ENCODE results near the gene PPP1R16B.

The PPP1R16B gene

GRCh38 chr20:38866265-38867061 is 61.0 kb downstream of the PPP1R16B start:
- H3K4me3 ChIP-seq (ENCODE audit: low read length): no peak overlapping the region
- H3K36me3 ChIP-seq (ENCODE audit: control insufficient read depth, insufficient read depth, low read length): no peaks in the 10 kb centered on the region
- no peaks in the 10 kb centered on the region for H3K27me3 ChIP-seq (ENCODE audit: control insufficient read depth, insufficient read depth, low read length)
- no peak overlapping the region for H3K27ac ChIP-seq (ENCODE audit: low read depth, low read length)
- no peak overlapping the region for H3K9ac ChIP-seq (ENCODE audit: low read length)
- no peaks in the 10 kb centered on the region for H3K4me1 ChIP-seq (ENCODE audit: control insufficient read depth, insufficient read depth, low read length)

DNA sequence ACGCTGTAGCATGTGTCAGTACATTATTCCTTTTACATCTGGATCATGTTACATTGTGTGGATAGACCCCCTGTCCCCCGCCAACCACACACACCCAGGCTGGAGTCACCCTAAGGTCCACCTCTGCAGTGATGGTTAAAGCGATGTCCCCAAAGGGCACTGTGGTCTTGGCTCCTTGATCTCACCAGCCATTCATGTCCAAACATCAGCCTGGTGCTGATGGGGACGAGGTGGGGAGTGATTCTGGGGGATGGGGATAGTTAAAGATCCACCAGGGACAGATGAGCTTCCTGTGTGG is 61.5 kb downstream of the PPP1R16B start:
- H3K4me3 ChIP-seq (ENCODE audit: low read length): no peak overlapping the region
- H3K27ac ChIP-seq (ENCODE audit: low read depth, low read length): no peak overlapping the region
- no peak overlapping the region for H3K9ac ChIP-seq (ENCODE audit: low read length)
- H3K36me3 ChIP-seq (ENCODE audit: control insufficient read depth, insufficient read depth, low read length): no peaks in the 10 kb centered on the region
- H3K4me1 ChIP-seq (ENCODE audit: control insufficient read depth, insufficient read depth, low read length): no peaks in the 10 kb centered on the region
- no peaks in the 10 kb centered on the region for H3K27me3 ChIP-seq (ENCODE audit: control insufficient read depth, insufficient read depth, low read length)

DNA sequence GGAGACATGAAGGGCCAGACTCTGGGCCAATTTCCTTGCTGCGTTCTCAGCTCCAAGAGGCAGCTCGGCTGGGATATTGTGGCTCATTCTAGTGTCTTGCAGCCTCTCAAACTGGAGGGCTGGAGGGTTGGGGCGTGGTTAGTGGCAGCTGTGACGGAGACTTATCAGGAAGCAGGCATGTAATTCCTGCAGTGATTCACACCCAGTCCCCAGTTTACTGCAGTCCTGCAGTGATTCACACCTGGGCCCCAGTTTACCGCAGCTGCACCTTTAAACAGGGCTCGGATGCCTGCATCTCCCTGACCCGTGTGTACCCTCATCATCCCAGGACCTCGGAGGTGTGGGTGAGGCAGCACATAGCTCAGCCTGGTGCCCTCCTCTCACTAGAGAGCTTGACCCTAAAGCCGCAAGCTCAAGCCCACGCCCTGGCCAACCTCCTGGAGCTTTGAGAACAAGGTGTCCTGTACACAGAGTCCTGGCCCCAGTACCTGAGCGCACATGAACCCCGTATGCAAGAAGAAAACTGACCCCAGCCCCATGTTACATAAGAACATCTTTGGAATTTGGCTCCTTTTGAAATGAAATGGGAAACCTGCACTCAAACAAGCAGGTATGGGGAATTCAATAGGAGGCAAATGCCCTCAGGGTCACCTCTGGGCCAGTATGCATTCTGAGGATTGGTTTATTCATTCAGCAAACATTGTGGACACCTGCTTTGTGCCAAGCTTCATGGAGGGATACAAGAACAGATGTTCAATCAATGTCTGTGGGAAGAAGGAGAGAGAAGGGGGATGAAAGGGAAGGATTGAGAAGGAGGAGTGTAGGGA is 65.4 kb downstream of the PPP1R16B start:
- no peak overlapping the region for H3K4me3 ChIP-seq (ENCODE audit: low read length)
- no peaks in the 10 kb centered on the region for H3K4me1 ChIP-seq (ENCODE audit: control insufficient read depth, insufficient read depth, low read length)
- no peaks in the 10 kb centered on the region for H3K27me3 ChIP-seq (ENCODE audit: control insufficient read depth, insufficient read depth, low read length)
- H3K36me3 ChIP-seq (ENCODE audit: control insufficient read depth, insufficient read depth, low read length): no peaks in the 10 kb centered on the region
- H3K9ac ChIP-seq (ENCODE audit: low read length): no peak overlapping the region
- no peak overlapping the region for H3K27ac ChIP-seq (ENCODE audit: low read depth, low read length)

GRCh38 chr20:38871560-38871953 is 66.1 kb downstream of the PPP1R16B start:
- H3K27me3 ChIP-seq (ENCODE audit: control insufficient read depth, insufficient read depth, low read length): no peaks in the 10 kb centered on the region
- H3K4me1 ChIP-seq (ENCODE audit: control insufficient read depth, insufficient read depth, low read length): no peaks in the 10 kb centered on the region
- no peak overlapping the region for H3K4me3 ChIP-seq (ENCODE audit: low read length)
- H3K9ac ChIP-seq (ENCODE audit: low read length): no peak overlapping the region
- no peak overlapping the region for H3K27ac ChIP-seq (ENCODE audit: low read depth, low read length)
- no peaks in the 10 kb centered on the region for H3K36me3 ChIP-seq (ENCODE audit: control insufficient read depth, insufficient read depth, low read length)

- no peaks in the 10 kb centered on the region for H3K4me1 ChIP-seq (ENCODE audit: control insufficient read depth, insufficient read depth, low read length)
- H3K36me3 ChIP-seq (ENCODE audit: control insufficient read depth, insufficient read depth, low read length): no peaks in the 10 kb centered on the region
- H3K27me3 ChIP-seq (ENCODE audit: control insufficient read depth, insufficient read depth, low read length): no peaks in the 10 kb centered on the region
- H3K9ac ChIP-seq (ENCODE audit: low read length): no peak overlapping the region
- no peak overlapping the region for H3K27ac ChIP-seq (ENCODE audit: low read depth, low read length)
- no peak overlapping the region for H3K4me3 ChIP-seq (ENCODE audit: low read length)
Measured at GRCh38 chr20:38872036-38872435, 66.5 kb downstream of the PPP1R16B start.

- H3K4me3 ChIP-seq (ENCODE audit: low read length): no peak overlapping the region
- H3K9ac ChIP-seq (ENCODE audit: low read length): no peak overlapping the region
- H3K36me3 ChIP-seq (ENCODE audit: control insufficient read depth, insufficient read depth, low read length): no peaks in the 10 kb centered on the region
- H3K4me1 ChIP-seq (ENCODE audit: control insufficient read depth, insufficient read depth, low read length): no peaks in the 10 kb centered on the region
- no peak overlapping the region for H3K27ac ChIP-seq (ENCODE audit: low read depth, low read length)
- H3K27me3 ChIP-seq (ENCODE audit: control insufficient read depth, insufficient read depth, low read length): no peaks in the 10 kb centered on the region
Measured at GRCh38 chr20:38872491-38873049, 67.1 kb downstream of the PPP1R16B start.

- H3K4me1 ChIP-seq (ENCODE audit: control insufficient read depth, insufficient read depth, low read length): no peaks in the 10 kb centered on the region
- H3K27ac ChIP-seq (ENCODE audit: low read depth, low read length): no peak overlapping the region
- no peak overlapping the region for H3K9ac ChIP-seq (ENCODE audit: low read length)
- no peaks in the 10 kb centered on the region for H3K36me3 ChIP-seq (ENCODE audit: control insufficient read depth, insufficient read depth, low read length)
- no peak overlapping the region for H3K4me3 ChIP-seq (ENCODE audit: low read length)
- H3K27me3 ChIP-seq (ENCODE audit: control insufficient read depth, insufficient read depth, low read length): no peaks in the 10 kb centered on the region
Measured at GRCh38 chr20:38873050-38873581, 67.6 kb downstream of the PPP1R16B start.

- Histone ChIP-seq H3K9ac (ENCODE audit: low read length) (no peak overlapping the region), H3K27me3 (ENCODE audit: control insufficient read depth, insufficient read depth, low read length) (peaks cover under 1% of the 10 kb centered on the region), H3K4me1 (ENCODE audit: control insufficient read depth, insufficient read depth, low read length) (no peaks in the 10 kb centered on the region), H3K4me3 (ENCODE audit: low read length) (peak overlapping the region; percentile 34), H3K36me3 (ENCODE audit: control insufficient read depth, insufficient read depth, low read length) (no peaks in the 10 kb centered on the region), H3K27ac (ENCODE audit: low read depth, low read length) (no peak overlapping the region)
Measured at GRCh38 chr20:38874460-38875174, 69.1 kb downstream of the PPP1R16B start.

DNA sequence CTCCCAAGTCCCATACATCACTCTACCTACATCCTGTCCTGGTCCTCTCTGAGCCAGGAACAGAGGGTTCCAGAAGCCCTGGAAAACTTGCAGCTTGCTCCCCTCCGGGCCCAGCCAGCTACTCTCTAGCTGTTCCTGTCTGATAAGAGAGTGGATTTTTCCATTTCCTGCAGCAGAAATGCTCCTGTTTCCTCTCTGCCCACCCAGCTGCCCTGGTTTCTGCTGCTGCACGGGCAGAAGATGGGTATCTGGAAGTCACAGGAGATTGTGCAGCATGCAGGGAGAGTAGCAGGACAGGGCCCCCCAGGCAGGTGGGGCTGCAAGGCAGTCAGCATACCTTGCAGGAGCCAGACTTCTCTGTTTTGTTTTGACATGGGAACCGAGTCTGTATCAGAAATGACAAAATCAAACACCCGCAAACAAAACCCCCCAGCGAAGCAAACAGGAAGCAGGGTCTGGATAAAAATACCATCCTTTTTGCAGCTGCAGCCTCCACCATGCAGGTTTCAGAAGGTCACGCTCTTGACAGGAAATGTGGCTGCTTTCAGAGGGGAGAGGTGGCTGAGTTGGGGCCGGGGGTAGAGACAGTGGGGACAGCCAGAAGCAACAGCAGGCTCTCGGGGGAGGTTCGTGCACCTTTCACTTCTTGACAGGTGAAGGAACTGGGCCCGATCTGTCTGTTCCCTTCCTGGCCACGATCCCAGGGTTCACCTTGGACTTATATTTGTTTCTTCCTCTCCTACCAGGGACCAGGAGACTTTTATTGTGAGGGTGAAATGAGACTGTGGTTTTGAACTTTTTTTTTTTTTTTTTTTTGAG is 69.9 kb downstream of the PPP1R16B start:
- H3K4me1 ChIP-seq (ENCODE audit: control insufficient read depth, insufficient read depth, low read length): no peaks in the 10 kb centered on the region
- H3K27ac ChIP-seq (ENCODE audit: low read depth, low read length): no peak overlapping the region
- H3K9ac ChIP-seq (ENCODE audit: low read length): no peak overlapping the region

DNA sequence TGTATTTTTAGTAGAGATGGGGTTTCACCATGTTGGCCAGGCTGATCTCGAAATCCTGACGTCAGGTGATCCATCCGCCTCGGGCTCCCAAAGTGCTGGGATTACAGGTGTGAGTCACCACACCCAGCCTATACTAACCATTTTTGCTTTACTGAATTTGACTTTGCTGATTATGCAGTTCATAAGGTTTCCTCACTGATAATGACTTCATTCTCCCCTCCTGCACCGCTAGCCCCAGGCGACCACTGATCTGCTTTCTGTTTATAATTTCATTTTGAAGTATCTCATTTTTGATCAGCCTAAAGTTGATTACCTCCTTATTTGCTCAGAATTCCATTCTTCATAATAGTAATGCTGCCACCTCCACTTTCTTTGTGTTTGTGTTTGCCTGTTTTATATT is 72.0 kb downstream of the PPP1R16B start:
- Histone ChIP-seq H3K27me3 (ENCODE audit: control insufficient read depth, insufficient read depth, low read length) (peaks cover 3% of the 10 kb centered on the region), H3K4me1 (ENCODE audit: control insufficient read depth, insufficient read depth, low read length) (no peaks in the 10 kb centered on the region), H3K36me3 (ENCODE audit: control insufficient read depth, insufficient read depth, low read length) (no peaks in the 10 kb centered on the region), H3K4me3 (ENCODE audit: low read length) (no peak overlapping the region), H3K9ac (ENCODE audit: low read length) (no peak overlapping the region), H3K27ac (ENCODE audit: low read depth, low read length) (no peak overlapping the region)

More for the DNA sequence above, 69.9 kb downstream of the PPP1R16B start:
- Histone ChIP-seq H3K27me3 (ENCODE audit: control insufficient read depth, insufficient read depth, low read length) (peaks cover 3% of the 10 kb centered on the region), H3K36me3 (ENCODE audit: control insufficient read depth, insufficient read depth, low read length) (no peaks in the 10 kb centered on the region), H3K4me3 (ENCODE audit: low read length) (peak overlapping the region; percentile 34)

DNA sequence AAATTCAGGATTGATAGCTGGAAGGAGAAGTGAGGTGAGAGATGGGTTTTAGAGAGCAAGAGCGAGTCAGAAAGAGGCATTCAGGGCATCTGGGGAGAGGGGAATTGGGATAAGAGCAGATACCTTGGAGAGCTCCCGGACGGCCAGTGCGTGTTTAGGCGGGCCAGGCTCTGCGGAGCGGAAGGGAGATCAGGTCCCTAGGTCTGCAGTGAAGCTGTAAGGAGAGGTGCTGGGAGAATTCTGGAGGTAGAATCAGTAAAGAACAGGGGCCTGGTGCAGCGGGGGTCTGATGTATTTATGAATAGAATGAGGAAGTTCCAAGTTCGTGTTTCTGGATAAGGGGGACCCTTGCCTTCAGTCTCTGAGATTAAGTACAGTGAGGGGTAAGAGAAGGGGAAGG is 73.4 kb downstream of the PPP1R16B start:
- no peak overlapping the region for H3K9ac ChIP-seq (ENCODE audit: low read length)
- no peak overlapping the region for H3K4me3 ChIP-seq (ENCODE audit: low read length)
- no peaks in the 10 kb centered on the region for H3K36me3 ChIP-seq (ENCODE audit: control insufficient read depth, insufficient read depth, low read length)
- H3K4me1 ChIP-seq (ENCODE audit: control insufficient read depth, insufficient read depth, low read length): no peaks in the 10 kb centered on the region
- no peak overlapping the region for H3K27ac ChIP-seq (ENCODE audit: low read depth, low read length)
- peaks cover 3% of the 10 kb centered on the region for H3K27me3 ChIP-seq (ENCODE audit: control insufficient read depth, insufficient read depth, low read length)

Measured in rectal smooth muscle tissue (tissue), 1 donor.